HFF-Myc (cell line): ENCODE results near the gene PRDM11.

ENCODE experiments used
- DNase-seq: peaks from one replicate; pipeline ENCODE4 v3.0.0-alpha.2; 2011; ENCODE audit warnings: low read depth; ENCODE audit errors: extremely low read depth
- H3K4me3 ChIP-seq: replicated peaks from 2 replicates; pipeline ENCODE4 v1.5.1; 2011; ENCODE audit warnings: low read depth, mild to moderate bottlenecking, control low read depth, low read length
- TF ChIP-seq, protein P1 (sequence below): IDR thresholded peaks from 2 replicates; pipeline ENCODE4 v1.5.1; 2012; ENCODE audit warnings: mild to moderate bottlenecking, low read depth, low read length, control low read depth; ENCODE audit errors: missing control alignments

Gene PRDM11

DNA sequence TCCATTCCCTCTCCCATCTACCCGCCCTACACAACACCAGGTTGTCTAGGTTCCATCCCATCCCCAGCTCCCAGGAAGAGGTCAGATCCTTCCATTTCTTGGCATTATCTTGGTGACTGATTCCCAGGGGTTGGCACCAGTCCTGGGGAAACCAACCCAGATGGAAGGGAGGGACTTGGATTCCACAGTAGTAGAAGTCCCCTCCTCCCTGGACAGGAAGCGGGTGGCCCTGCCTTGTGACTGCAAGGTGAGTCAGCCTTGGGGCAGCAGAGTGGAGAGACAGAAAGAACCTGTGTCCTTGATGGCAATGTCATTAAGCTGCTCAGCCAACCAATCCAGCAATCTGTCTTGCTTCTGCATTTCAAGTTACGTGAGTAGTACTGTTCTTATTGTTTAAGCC lies 113.2 kb downstream of the PRDM11 start:
- TF ChIP-seq, protein P1, sequence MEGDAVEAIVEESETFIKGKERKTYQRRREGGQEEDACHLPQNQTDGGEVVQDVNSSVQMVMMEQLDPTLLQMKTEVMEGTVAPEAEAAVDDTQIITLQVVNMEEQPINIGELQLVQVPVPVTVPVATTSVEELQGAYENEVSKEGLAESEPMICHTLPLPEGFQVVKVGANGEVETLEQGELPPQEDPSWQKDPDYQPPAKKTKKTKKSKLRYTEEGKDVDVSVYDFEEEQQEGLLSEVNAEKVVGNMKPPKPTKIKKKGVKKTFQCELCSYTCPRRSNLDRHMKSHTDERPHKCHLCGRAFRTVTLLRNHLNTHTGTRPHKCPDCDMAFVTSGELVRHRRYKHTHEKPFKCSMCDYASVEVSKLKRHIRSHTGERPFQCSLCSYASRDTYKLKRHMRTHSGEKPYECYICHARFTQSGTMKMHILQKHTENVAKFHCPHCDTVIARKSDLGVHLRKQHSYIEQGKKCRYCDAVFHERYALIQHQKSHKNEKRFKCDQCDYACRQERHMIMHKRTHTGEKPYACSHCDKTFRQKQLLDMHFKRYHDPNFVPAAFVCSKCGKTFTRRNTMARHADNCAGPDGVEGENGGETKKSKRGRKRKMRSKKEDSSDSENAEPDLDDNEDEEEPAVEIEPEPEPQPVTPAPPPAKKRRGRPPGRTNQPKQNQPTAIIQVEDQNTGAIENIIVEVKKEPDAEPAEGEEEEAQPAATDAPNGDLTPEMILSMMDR = no peak
- no peak for DNase-seq
- H3K4me3 ChIP-seq = no peak overlapping the region

DNA sequence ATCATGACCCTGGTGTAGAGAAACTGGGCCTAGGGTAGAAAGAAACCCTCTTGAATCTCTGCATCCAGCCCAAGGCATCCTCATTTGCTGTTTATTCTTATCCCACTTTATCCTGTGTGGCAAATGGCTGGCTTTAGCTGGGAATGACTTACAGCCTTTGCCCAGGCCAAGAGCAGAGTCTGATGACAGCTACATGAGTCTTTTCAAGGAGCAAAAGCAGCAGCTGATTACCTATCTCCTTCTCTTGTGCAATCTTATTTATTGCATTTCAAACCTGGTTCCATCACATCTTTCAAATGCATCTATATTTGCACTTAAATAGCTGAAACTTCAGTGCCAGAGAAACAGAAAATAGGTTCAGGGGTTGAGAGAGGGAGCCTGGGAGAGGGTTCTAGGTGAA lies 113.6 kb downstream of the PRDM11 start:
- DNase-seq = no peak
- TF ChIP-seq, protein P1 = no peak
- no peak overlapping the region for H3K4me3 ChIP-seq

DNA sequence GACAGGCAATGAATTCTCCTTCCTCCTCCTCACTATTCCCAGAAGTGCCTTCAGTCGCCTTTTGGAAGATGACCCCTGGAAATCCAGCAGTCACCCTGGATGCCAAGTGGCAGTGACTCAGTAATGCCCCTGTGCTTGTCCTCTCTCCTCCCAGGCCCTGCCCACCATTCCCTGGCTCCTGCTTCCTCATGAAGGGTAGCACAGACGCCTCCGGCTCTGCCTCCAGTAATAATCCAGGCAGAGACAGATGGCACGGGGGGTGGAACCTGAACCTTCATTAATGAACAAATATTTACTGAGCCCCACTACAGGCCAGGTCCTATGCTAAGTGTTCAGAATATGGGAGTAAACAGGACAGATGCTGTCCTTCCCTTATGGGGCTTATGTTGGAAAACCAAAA lies 116.5 kb downstream of the PRDM11 start:
- no peak overlapping the region for H3K4me3 ChIP-seq
- TF ChIP-seq, protein P1 = no peak
- DNase-seq = no peak

DNA sequence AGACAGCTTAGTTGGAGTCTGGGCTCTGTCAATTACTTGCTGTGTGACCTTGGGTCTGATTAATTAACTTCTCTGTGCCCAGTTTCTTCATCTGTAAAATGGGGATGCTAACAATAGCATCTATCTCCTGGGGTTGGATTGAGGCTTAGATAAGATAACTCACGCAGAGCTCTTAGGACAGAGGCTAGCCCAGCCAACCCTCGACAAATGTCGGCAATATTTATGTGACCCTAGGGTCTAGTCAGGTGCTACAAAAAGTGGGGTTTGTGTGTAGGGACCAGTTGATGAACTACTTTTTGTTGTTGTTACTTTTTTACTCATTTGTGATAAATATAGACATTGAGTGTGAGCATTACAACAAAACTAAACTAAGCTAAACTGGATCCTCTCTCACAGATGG lies 117.3 kb downstream of the PRDM11 start:
- TF ChIP-seq, protein P1 = no peak
- DNase-seq = no peak
- H3K4me3 ChIP-seq = no peak overlapping the region

DNA sequence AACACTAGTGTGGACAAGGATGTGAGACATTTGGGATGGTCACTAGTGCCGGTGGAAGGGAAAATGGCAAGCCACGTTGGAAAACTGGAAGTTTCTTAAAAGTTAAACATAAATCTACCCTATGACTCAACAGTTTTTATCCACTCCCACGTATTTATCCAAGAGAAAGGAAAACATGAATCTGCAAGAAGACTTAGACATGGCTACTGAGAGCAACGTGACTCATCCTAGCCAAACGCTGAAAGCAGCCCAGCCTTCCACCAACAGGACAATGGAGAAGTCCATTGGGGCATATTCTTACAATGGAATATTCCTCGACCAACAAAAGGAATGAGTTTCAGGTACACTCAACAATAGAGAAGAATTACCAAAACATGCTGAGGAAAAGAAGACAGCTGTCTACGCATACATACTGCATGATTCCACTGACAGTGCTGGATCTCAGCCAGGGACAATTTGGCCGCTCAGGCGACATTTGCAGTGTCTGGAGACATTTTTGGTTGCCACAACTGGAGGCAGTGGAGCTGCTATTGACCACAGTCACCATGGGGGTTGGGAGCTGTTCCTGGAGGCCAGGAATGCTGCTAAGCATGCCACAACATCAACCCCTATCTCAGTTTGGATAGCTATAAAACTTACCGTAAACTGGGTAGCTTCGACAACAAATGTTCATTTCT lies 118.5 kb downstream of the PRDM11 start:
- TF ChIP-seq, protein P1 = no peak
- DNase-seq = peak; percentile 38
- no peak overlapping the region for H3K4me3 ChIP-seq

DNA sequence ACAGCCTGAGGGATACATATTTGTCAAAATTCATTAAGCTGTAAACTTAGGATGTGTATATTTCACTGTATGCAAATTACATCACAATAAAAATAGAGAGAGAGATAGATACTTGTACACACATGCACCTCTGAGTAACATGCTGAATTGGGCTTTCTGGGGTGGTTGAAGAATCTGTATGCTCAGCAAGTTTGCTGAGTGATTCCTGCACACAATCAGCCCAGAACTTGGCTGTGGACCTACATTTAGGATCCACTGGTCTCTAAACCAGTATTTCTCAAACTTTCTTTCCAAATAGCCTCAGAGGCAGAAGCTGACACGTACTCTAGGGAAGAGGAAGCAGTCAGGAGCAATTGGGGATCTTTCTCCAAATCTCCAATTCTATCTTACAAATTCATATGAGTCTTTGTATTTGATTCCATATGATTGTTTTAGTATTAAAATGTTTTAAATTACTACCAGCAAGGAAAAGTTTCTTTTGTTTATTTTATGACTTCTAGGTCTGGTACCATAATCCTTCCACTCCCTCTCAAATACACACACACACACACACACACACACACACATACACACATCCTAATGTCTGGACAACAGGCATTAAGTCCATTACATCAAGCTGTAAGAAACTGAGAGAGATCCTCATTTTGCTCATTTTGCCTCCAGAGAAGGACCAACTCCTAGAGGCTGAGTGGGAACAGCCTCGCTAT lies 119.7 kb downstream of the PRDM11 start:
- H3K4me3 ChIP-seq = no peak overlapping the region
- TF ChIP-seq, protein P1 = no peak
- no peak for DNase-seq
